Calu3 (cell line): ENCODE results near the gene RFNG. TPM values are rescaled to one million over a fixed set of nuclear protein-coding genes. Genes with fewer than 3 reads are reported as not detected.

Experiments used
- BruUV-seq: library from RNA; stranded (reverse); fragments of 400-500 nt; replicated peaks from 2 replicates; lab custom pipeline; 2021; lab: Mats Ljungman, UMichigan
- CTCF ChIA-PET: fragments of 300-600 bp; sonication (Branson Sonifier 250); formaldehyde crosslinking; loops from one replicate; lab custom pipeline; 2022; ENCODE audit warnings: antibody characterized with exemption; lab: Charles Lee
- DNase-seq: peaks from one replicate; pipeline ENCODE4 v3.0.0; 2022
- H3K27ac Mint-ChIP-seq: one replicate; pipeline ENCODE4 v1.8.0; 2022; ENCODE audit warnings: mixed read lengths; ENCODE audit not compliant: unreplicated experiment
- H3K27me3 Mint-ChIP-seq: one replicate; pipeline ENCODE4 v1.8.0; 2022; ENCODE audit warnings: mixed read lengths; ENCODE audit not compliant: unreplicated experiment
- H3K36me3 Mint-ChIP-seq: one replicate; pipeline ENCODE4 v1.8.0; 2022; ENCODE audit warnings: mild to moderate bottlenecking, moderate library complexity, mixed read lengths; ENCODE audit not compliant: insufficient read depth, unreplicated experiment
- H3K4me1 Mint-ChIP-seq: one replicate; pipeline ENCODE4 v1.8.0; 2022; ENCODE audit warnings: mild to moderate bottlenecking, low read depth, mixed read lengths; ENCODE audit not compliant: unreplicated experiment
- H3K4me3 Mint-ChIP-seq: one replicate; pipeline ENCODE4 v1.8.0; 2022; ENCODE audit warnings: mild to moderate bottlenecking, low read depth, moderate library complexity, mixed read lengths; ENCODE audit not compliant: unreplicated experiment
- H3K9me3 Mint-ChIP-seq: one replicate; pipeline ENCODE4 v1.8.0; 2022; ENCODE audit warnings: low read depth, mixed read lengths; ENCODE audit not compliant: unreplicated experiment
- intact Hi-C: fragments of 100-400 bp; cut with micrococcal nuclease; formaldehyde crosslinking; loops from one replicate; pipeline ENCODE4 v1.10.0; 2022; ENCODE audit not compliant: unreplicated experiment
- total RNA-seq: library from RNA; stranded (reverse); gene quantifications from 2 replicates; pipeline ENCODE4 v1.2.3, GENCODE V29; 2022
- TF ChIP-seq, protein P1 (sequence below): fragments of 200-600 bp; IDR thresholded peaks from one replicate; pipeline ENCODE4 v1.8.0; 2022; ENCODE audit warnings: antibody characterized with exemption; ENCODE audit not compliant: unreplicated experiment

The RFNG gene
- total RNA-seq, 1 experiment from 2014 or later, result 33.5 TPM

DNA sequence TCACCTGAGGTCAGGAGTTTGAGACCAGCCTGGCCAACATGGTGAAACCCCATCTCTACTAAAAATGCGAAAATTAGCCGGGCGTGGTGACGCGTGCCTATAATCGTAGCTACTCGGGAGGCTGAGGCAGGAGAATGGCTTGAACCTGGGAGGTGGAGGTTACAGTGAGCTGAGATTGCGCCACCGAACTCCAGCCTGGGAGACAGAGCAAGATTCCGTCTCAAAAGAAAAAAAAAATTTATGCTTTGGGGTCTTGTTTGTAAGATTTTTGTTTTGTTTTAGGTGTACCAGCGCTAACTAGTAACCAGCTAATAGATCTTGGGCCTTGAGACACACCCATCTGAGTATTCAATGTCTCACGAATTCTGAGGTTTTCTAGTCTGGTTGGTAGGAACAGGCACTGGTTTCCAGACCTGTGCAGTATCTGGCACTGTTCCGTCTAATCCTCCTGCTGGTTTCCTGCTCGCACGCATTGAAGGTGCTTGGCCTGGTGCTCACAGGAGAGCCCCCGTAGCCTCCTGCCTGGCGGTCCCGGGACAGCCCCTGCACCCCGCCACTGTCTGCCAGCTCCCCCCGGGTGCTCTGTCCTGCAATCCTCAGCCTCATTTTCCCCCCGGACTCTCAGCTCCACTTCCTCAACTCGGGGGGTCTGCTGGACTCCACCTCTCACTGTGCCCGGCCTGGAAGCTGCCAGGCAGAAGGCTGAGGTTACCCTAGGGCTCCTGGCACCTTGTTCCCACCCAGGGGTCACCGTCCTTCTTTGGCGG lies 24.6 kb upstream of the RFNG start:
- no peaks in the 10 kb centered on the region for H3K9me3 Mint-ChIP-seq
- intact Hi-C loops, result no loop called here
- no TSS peak for BruUV-seq
- no peak overlapping the region for H3K4me3 Mint-ChIP-seq
- DNase-seq, result no peak
- H3K27ac Mint-ChIP-seq, result no peak overlapping the region
- H3K36me3 Mint-ChIP-seq, result peaks cover 60% of the 10 kb centered on the region
- no peaks in the 10 kb centered on the region for H3K4me1 Mint-ChIP-seq
- CTCF ChIA-PET, result no interaction called here
- no peaks in the 10 kb centered on the region for H3K27me3 Mint-ChIP-seq
- TF ChIP-seq, protein P1, sequence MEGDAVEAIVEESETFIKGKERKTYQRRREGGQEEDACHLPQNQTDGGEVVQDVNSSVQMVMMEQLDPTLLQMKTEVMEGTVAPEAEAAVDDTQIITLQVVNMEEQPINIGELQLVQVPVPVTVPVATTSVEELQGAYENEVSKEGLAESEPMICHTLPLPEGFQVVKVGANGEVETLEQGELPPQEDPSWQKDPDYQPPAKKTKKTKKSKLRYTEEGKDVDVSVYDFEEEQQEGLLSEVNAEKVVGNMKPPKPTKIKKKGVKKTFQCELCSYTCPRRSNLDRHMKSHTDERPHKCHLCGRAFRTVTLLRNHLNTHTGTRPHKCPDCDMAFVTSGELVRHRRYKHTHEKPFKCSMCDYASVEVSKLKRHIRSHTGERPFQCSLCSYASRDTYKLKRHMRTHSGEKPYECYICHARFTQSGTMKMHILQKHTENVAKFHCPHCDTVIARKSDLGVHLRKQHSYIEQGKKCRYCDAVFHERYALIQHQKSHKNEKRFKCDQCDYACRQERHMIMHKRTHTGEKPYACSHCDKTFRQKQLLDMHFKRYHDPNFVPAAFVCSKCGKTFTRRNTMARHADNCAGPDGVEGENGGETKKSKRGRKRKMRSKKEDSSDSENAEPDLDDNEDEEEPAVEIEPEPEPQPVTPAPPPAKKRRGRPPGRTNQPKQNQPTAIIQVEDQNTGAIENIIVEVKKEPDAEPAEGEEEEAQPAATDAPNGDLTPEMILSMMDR, result no peak

DNA sequence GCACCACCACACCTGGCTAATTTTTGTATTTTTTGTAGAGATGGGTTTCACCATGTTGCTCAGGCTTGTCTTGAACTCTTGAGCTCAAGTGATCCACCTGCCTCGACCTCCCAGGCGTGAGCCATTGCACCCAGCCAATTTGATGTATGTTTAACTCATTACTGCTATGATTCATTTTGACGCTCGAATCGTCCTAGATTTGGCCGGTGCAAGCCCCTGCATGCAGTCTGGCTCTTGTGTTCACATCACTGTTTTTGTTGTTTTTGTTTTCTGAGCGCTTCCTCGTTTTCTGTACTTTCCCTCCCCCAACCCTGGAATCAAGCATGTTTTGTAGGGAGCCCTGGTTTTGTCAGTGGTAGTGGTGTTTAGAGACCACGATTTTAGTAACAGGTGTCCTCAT lies 21.8 kb upstream of the RFNG start:
- no peak for DNase-seq
- CTCF ChIA-PET, result interaction anchor here (0.6 to 0.7 kb wide), 2 partner anchors 17 to 33 kb away, joined by 3 to 4 read pairs; no protein-coding TSS in a partner anchor

DNA sequence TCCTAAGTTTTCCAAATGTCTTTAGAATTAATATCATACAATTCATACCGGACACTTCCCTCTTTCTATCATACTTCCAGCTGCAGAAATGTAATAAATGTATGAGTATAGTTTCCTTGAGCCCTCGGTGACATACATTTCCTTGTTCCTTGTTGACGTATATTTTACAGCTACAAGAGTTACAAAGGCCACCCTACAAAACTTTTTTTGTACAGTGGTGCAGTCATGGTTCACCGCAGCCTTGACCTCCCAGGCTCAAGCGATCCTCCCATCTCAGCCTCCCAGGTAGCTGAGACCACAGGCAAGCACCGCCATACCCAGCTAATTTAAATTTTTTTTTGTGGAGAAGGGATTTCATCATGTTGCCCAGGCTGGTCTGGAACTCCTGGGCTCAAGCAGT lies 21.2 kb upstream of the RFNG start:
- CTCF ChIA-PET, result interaction anchor here (0.7 kb wide), 1 partner anchor 33 kb away, joined by 3 read pairs; no protein-coding TSS in a partner anchor
- H3K27ac Mint-ChIP-seq, result no peak overlapping the region
- TF ChIP-seq, protein P1, result no peak

More for the DNA sequence above, 21.8 kb upstream of the RFNG start:
- TF ChIP-seq, protein P1, result no peak
- Mint-ChIP-seq H3K27me3 (no peaks in the 10 kb centered on the region), H3K4me3 (no peak overlapping the region), H3K27ac (no peak overlapping the region), H3K9me3 (no peaks in the 10 kb centered on the region), H3K4me1 (no peaks in the 10 kb centered on the region), H3K36me3 (peaks cover 36% of the 10 kb centered on the region)
- intact Hi-C loops, result no loop called here
- no TSS peak for BruUV-seq

DNA sequence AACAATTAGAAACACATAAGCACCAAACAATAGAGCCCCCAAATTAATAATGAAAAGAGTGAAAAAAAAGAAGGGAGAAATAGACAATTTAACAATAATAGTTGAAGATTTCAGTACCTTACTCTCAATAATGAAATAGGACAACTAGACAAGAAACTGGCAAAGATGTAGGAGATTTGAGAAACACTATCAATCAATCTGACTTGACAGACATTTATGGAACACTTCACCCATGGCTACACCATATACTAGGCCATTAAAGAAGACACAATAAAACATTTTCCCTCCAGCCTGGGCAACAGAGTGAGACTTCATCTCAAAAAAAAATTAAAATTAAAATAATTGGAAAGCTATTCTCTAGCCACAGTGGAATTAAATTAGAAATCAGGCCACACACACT lies 19.0 kb upstream of the RFNG start:
- intact Hi-C loops, result no loop called here
- no peaks in the 10 kb centered on the region for H3K4me1 Mint-ChIP-seq

More for the DNA sequence above, 21.2 kb upstream of the RFNG start:
- no peaks in the 10 kb centered on the region for H3K4me1 Mint-ChIP-seq
- no peak for DNase-seq
- H3K9me3 Mint-ChIP-seq, result no peaks in the 10 kb centered on the region
- H3K27me3 Mint-ChIP-seq, result no peaks in the 10 kb centered on the region
- no peak overlapping the region for H3K4me3 Mint-ChIP-seq
- intact Hi-C loops, result no loop called here
- H3K36me3 Mint-ChIP-seq, result peaks cover 30% of the 10 kb centered on the region
- BruUV-seq, result no TSS peak

More for the DNA sequence above, 19.0 kb upstream of the RFNG start:
- no TSS peak for BruUV-seq
- Mint-ChIP-seq H3K9me3 (no peaks in the 10 kb centered on the region), H3K27ac (no peak overlapping the region), H3K4me3 (no peak overlapping the region), H3K36me3 (peaks cover 20% of the 10 kb centered on the region), H3K27me3 (no peaks in the 10 kb centered on the region)
- DNase-seq, result no peak
- CTCF ChIA-PET, result no interaction called here
- TF ChIP-seq, protein P1, result no peak
